Mononuclear cell (primary cell): ENCODE data around the gene CDC42SE2. TPM values are rescaled to one million over a fixed set of nuclear protein-coding genes. Genes with fewer than 3 reads are reported as not detected.
"Not testable (repeated sequence)": the region's sequence is repeated elsewhere in the genome, so short reads cannot be mapped to it uniquely, and the experiment has no call there.

Experiments
- H3K27me3 ChIP-seq: 2 replicates; pipeline ENCODE4 v1.6.0; 2011; ENCODE audit warnings: low read length, control low read depth; ENCODE audit not compliant: insufficient read depth
- H3K4me1 ChIP-seq: 2 replicates; pipeline ENCODE4 v1.5.1; 2011; ENCODE audit warnings: mild to moderate bottlenecking, low read length, control low read depth; ENCODE audit not compliant: insufficient read depth
- H3K4me3 ChIP-seq: 2 replicates; pipeline ENCODE4 v1.5.1; 2011; ENCODE audit warnings: mild to moderate bottlenecking, low read length, moderate library complexity
- H3K9me3 ChIP-seq: 2 replicates; pipeline ENCODE4 v1.5.1; 2011; ENCODE audit warnings: low read depth, mild to moderate bottlenecking, control low read depth, low read length
- total RNA-seq: library from RNA; depleted of rRNA; stranded (reverse); fragments of >200 nt; gene quantifications from one replicate; pipeline ENCODE4 v1.2.3, GENCODE V29; 2012

Gene CDC42SE2
- total RNA-seq, 1 donor = 463 TPM

- Histone ChIP-seq H3K9me3 (no peaks in the 10 kb centered on the region), H3K4me1 (peaks cover 11% of the 10 kb centered on the region), H3K27me3 (no peaks in the 10 kb centered on the region), H3K4me3 (no peak overlapping the region)
Observed at GRCh38 chr5:131305906-131306305, 42.1 kb downstream of the CDC42SE2 start.

DNA sequence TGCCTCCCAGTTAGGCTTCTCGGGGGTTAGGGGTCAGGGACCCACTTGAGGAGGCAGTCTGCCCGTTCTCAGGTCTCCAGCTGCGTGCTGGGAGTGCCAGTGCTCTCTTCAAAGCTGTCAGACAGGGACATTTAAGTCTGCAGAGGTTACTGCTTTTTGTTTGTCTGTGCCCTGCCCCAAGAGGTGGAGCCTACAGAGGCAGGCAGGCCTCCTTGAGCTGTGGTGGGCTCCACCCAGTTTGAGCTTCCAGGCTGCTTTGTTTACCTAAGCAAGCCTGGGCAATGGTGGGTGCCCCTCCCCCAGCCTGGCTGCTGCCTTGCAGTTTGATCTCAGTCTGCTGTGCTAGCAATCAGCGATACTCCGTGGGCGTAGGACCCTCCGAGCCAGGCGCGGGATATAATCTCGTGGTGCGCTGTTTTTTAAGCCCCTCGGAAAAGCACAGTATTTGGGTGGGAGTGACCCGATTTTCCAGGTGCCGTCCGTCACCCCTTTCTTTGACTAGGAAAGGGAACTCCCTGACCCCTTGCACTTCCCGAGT, 48.5 kb downstream of the CDC42SE2 start:
- peaks cover 32% of the 10 kb centered on the region for H3K4me1 ChIP-seq
- not testable (repeated sequence) for H3K27me3 ChIP-seq, H3K9me3 ChIP-seq, H3K4me3 ChIP-seq

- Histone ChIP-seq H3K27me3 (no peaks in the 10 kb centered on the region), H3K9me3 (no peaks in the 10 kb centered on the region), H3K4me3 (no peak overlapping the region), H3K4me1 (peaks cover 32% of the 10 kb centered on the region)
Observed at GRCh38 chr5:131316026-131316425, 52.2 kb downstream of the CDC42SE2 start.

DNA sequence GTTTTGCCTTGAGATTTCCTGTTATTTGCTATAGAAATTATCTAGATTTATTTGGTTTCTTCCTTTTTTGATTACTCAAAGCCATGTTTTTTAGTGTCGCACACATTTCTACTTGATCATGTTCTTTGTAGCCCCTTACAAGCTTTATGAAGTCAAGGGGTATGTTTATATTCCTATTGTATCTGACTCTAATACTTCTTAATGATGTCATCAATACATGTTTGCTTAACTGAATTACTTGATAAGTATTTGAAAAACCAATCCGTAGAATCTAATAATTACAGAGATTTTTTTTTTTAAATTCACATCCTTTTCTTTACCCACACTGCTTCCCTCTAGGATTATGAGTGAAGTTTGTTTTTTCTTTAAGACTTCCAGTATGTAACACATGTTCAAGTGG, 53.0 kb downstream of the CDC42SE2 start:
- no peak overlapping the region for H3K4me3 ChIP-seq
- H3K9me3 ChIP-seq = no peaks in the 10 kb centered on the region
- H3K4me1 ChIP-seq = peaks cover 29% of the 10 kb centered on the region
- no peaks in the 10 kb centered on the region for H3K27me3 ChIP-seq

- Histone ChIP-seq H3K9me3 (no peaks in the 10 kb centered on the region), H3K4me1 (peaks cover 24% of the 10 kb centered on the region), H3K27me3 (no peaks in the 10 kb centered on the region), H3K4me3 (no peak overlapping the region)
Observed at GRCh38 chr5:131318455-131318854, 54.6 kb downstream of the CDC42SE2 start.

- H3K27me3 ChIP-seq = no peaks in the 10 kb centered on the region
- H3K4me3 ChIP-seq = no peak overlapping the region
- H3K9me3 ChIP-seq = no peaks in the 10 kb centered on the region
- peaks cover 12% of the 10 kb centered on the region for H3K4me1 ChIP-seq
Observed at GRCh38 chr5:131321066-131321465, 57.2 kb downstream of the CDC42SE2 start.

DNA sequence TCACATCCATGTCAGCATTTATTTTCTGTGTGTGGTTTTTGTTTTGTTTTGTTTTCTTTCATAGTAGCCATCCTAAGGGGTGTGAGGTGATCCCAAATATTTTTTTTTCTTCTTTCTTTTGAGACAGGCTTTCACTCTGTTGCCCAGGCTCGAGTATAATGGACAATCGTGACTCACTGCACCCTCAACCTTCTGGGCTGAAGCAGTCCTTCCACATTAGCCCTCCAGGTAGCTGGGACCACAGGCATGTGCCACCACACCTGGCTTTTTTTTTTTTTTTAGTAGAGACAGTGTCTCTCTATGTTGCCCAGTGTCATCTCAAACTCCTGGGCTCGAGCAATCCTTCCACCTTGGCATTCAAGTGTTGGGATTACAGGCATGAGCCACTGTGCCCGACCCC, 59.1 kb downstream of the CDC42SE2 start:
- Histone ChIP-seq H3K4me1 (peaks cover 15% of the 10 kb centered on the region), H3K27me3 (no peaks in the 10 kb centered on the region), H3K9me3 (no peaks in the 10 kb centered on the region), H3K4me3 (no peak overlapping the region)

DNA sequence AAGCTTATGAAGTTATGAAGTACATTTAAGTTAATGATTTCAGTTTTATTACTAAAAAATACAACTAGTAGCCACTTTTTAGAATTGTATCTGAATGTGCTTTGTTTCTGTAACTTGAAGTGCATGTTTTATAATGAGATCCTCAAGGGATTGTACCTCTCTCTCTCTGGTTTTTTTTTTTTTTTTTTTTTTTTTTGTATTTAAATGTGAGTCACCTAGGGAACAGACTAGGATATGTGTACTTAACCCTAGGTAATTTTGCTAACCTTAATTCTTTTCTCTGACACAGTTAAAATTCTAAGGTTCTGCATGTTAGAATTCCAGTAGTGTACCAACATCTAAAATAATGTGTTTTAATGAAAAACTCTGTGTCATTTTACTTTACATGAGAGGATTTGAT, 59.5 kb downstream of the CDC42SE2 start:
- Histone ChIP-seq H3K4me3 (no peak overlapping the region), H3K9me3 (no peaks in the 10 kb centered on the region), H3K27me3 (no peaks in the 10 kb centered on the region), H3K4me1 (peaks cover 18% of the 10 kb centered on the region)

GRCh38 chr5:131324303-131324702, 60.5 kb downstream of the CDC42SE2 start:
- no peak overlapping the region for H3K4me3 ChIP-seq
- H3K27me3 ChIP-seq = no peaks in the 10 kb centered on the region
- H3K4me1 ChIP-seq = peaks cover 27% of the 10 kb centered on the region
- no peaks in the 10 kb centered on the region for H3K9me3 ChIP-seq

DNA sequence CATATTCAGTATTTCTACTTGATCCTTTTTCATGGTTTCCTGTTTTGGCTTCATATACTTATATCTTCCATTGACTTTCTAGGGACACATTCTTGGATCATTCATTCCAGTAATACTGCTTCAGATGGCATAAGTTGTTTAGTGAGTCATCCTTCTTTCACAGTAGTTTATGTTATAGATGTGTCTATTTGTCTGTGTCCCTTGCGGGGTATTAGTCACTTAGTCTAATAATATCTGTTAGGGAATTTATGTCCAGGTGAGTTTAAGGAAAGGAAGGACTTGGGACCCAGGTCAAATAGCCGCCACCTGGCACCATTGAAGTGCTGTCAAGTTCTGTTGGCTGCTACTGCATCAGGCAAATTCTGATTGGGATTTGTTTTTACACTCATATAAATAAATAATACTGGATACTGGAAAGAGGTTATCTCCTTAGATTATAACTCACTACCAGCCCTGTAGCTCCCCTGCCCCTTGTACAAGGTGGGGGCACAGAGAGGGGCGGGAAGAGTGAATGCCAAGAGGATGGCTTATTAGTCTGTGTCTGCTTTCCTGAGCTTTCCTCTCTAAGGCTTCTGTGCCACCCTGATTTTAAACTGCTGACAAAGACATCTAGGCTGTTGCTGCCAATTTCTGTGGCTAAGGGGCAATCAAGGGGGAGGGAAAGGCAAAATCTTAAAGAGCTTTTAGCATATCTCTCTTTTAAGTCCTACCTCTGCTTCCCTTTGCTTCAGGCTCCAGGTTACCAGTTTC, 64.9 kb downstream of the CDC42SE2 start:
- H3K4me1 ChIP-seq = peaks cover 24% of the 10 kb centered on the region

DNA sequence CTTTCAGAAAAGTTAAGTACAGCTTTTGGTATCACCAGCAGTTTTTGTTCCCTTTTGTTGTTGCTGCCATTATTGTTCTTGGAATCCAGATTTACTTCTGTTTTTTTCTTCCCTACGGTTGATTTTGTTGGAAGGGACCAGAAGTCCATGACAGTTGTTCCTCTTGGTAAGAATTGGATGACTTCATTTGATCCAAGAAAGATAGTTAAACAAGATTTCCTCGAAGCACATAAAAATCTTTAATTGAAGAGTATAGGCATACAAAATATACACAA, 65.4 kb downstream of the CDC42SE2 start:
- H3K9me3 ChIP-seq = no peaks in the 10 kb centered on the region
- H3K4me3 ChIP-seq = no peak overlapping the region
- peaks cover 24% of the 10 kb centered on the region for H3K4me1 ChIP-seq
- H3K27me3 ChIP-seq = no peaks in the 10 kb centered on the region

More for the DNA sequence above, 64.9 kb downstream of the CDC42SE2 start:
- Histone ChIP-seq H3K4me3 (no peak overlapping the region), H3K9me3 (no peaks in the 10 kb centered on the region), H3K27me3 (no peaks in the 10 kb centered on the region)

- Histone ChIP-seq H3K4me1 (peaks cover 24% of the 10 kb centered on the region), H3K4me3 (no peak overlapping the region), H3K27me3 (no peaks in the 10 kb centered on the region), H3K9me3 (no peaks in the 10 kb centered on the region)
Observed at GRCh38 chr5:131330031-131330430, 66.2 kb downstream of the CDC42SE2 start.

- not testable (repeated sequence) for H3K9me3 ChIP-seq, H3K4me3 ChIP-seq, H3K27me3 ChIP-seq
- peaks cover 11% of the 10 kb centered on the region for H3K4me1 ChIP-seq
Observed at GRCh38 chr5:131335756-131336155, 71.9 kb downstream of the CDC42SE2 start.

- peaks cover 10% of the 10 kb centered on the region for H3K4me1 ChIP-seq
- not testable (repeated sequence) for H3K9me3 ChIP-seq, H3K27me3 ChIP-seq, H3K4me3 ChIP-seq
Observed at GRCh38 chr5:131336801-131337200, 72.9 kb downstream of the CDC42SE2 start.

GRCh38 chr5:131337240-131338050, 73.6 kb downstream of the CDC42SE2 start:
- peaks cover 10% of the 10 kb centered on the region for H3K4me1 ChIP-seq
- H3K4me3 ChIP-seq, H3K27me3 ChIP-seq, H3K9me3 ChIP-seq: not testable (repeated sequence)
